Mucosa of descending colon (tissue), 3 donors: ENCODE results near the gene RAPGEF5. TPM values are rescaled to one million over a fixed set of nuclear protein-coding genes. Genes with fewer than 3 reads are reported as not detected.

Source experiments
- ATAC-seq: fragments of 200-7000 bp; cut with Tn5 transposase; one replicate; pipeline ENCODE4 v1.9.1; 2020; ENCODE audit warnings: mild to moderate bottlenecking, moderate library complexity
- DNase-seq, 3 donors: peaks; one replicate each; pipeline ENCODE4 v3.0.0-alpha.2; 2020
- H3K36me3 ChIP-seq: fragments of 200-600 bp; one replicate; pipeline ENCODE4 v1.8.0; 2021; ENCODE audit warnings: low read depth, mild to moderate bottlenecking
- H3K4me1 ChIP-seq: fragments of 200-600 bp; one replicate; pipeline ENCODE4 v1.8.0; 2021; ENCODE audit warnings: low read depth, mild to moderate bottlenecking
- H3K4me3 ChIP-seq: fragments of 200-600 bp; one replicate; pipeline ENCODE4 v1.8.0; 2021; ENCODE audit warnings: mild to moderate bottlenecking
- H3K9me3 ChIP-seq: fragments of 200-600 bp; one replicate; pipeline ENCODE4 v1.8.0; 2021; ENCODE audit warnings: mild to moderate bottlenecking
- CTCF ChIP-seq: fragments of 200-600 bp; IDR thresholded peaks from one replicate; pipeline ENCODE4 v1.8.0; 2022; ENCODE audit warnings: antibody characterized with exemption, mild to moderate bottlenecking
- intact Hi-C, 2 donors: fragments of 100-400 bp; cut with DNase I in 1 of 2; cut with micrococcal nuclease in 1 of 2; formaldehyde crosslinking; loops; one replicate each; pipeline versions ENCODE4 v1.11.0 to v1.11.1; 2022; cut with DNase I, micrococcal nuclease
- long read RNA-seq, 2 donors: library from polyadenylated mRNA; unstranded; transcript quantifications; one replicate each; pipeline ENCODE4 v2.0.0, GENCODE V29; 2019 to 2021
- total RNA-seq, 3 donors: library from RNA; stranded (reverse); fragmentation: NEBNext Ultra II Directional in 2 of 3; extraction: Animal tissue kit (Norgen Biotek cat#: 25700) in 2 of 3; gene quantifications; one replicate each; pipeline versions ENCODE4 v1.2.1 to v1.2.4, GENCODE V29; 2021 to 2023
- donor health status: DM: no; HTN: no; CAD: no; lungs with moderate emphysema.
- donor health status: DM: no; HTN: no; CAD: no.
- donor health status: DM: no; HTN: yes; CAD: no.

Gene RAPGEF5
- total RNA-seq: 10 to 100 TPM; 34.7 to 87.8 (median 59.5) TPM
- long read RNA-seq, donor 1, full-length matches to known transcripts: 1 of 5 reads
- long read RNA-seq, donor 1, partial matches to known transcripts: 3 of 5 reads
- long read RNA-seq, donor 1, other reads (novel, unspliced or antisense): 1 of 5 reads
- long read RNA-seq, donor 2, partial matches to known transcripts: 2 of 5 reads
- long read RNA-seq, donor 2, other reads (novel, unspliced or antisense): 3 of 5 reads

- peak; percentile 77 to 84 (median 80) for DNase-seq
- Histone ChIP-seq H3K36me3 (no peaks in the 10 kb centered on the region), H3K4me1 (peaks cover 12% of the 10 kb centered on the region), H3K4me3 (peak within 1 kb of the TSS; percentile 61), H3K9me3 (no peaks in the 10 kb centered on the region)
- peak; percentile 84 for ATAC-seq
- no peak for TF ChIP-seq CTCF
- intact Hi-C loops: no loop called here
Observed at GRCh38 chr7:22356701-22357310, at the start of gene RAPGEF5. TSS of gene RAPGEF5 (minus strand) at chr7:22357154. CDS start at chr7:22357060, 94 bp downstream.

- ATAC-seq: no peak
- Histone ChIP-seq H3K4me1 (no peaks in the 10 kb centered on the region), H3K36me3 (no peaks in the 10 kb centered on the region), H3K4me3 (no peak overlapping the region), H3K9me3 (no peaks in the 10 kb centered on the region)
- DNase-seq: no peak
- no peak for TF ChIP-seq CTCF
- intact Hi-C loops: no loop called here
Observed at GRCh38 chr7:22406715-22407114, 49.8 kb upstream of the RAPGEF5 start.

DNA sequence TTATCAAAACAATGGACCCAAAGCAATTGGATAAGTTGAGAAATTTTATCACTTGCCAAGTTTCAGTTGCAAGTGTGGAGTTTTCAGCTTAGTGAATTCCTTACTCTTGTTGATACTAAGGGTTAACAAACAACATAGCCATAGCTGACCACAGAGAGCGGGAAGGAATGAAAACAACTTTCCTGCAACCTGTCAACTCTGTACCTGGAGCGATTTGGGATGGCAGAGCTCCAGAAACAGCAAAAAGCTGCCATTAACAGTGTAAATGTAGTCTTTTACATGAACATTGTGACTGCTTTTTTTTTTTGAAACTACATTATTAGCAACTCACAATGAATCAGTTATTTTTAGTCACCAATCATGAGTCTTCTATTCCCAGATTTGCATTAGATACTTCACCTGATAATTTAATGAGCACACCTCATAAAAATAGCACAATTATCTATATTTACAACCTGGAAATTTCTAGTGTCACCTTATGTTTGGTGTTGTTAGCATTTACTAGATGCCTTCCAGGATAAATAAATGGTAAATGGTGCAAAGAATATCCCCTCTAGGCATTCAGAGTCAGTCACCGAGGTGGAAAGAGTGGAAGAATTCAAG, 47.6 kb upstream of the RAPGEF5 start:
- Histone ChIP-seq H3K4me3 (no peak overlapping the region), H3K9me3 (no peaks in the 10 kb centered on the region), H3K4me1 (no peaks in the 10 kb centered on the region), H3K36me3 (no peaks in the 10 kb centered on the region)
- no peak for DNase-seq
- intact Hi-C loops: no loop called here
- ATAC-seq: no peak
- no peak for TF ChIP-seq CTCF

DNA sequence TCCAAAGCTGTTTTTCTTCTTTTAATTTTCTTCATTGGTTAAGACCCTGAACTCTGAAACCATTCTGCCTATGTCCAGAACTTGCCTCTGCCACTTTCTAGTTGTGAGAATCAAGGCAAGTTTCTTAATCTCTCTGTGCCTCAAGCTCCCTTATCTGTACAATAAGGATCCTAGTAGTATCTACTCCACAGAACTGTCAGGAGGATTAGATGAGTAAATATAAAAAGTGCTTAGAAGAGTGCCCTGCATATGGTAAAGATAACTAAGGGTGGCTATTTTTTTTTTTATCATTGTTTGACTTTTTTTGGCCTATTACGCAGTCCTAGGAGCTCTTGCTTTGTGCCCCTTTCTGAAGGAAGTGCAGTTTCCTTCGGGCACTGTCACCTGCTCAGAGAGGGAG, 46.4 kb upstream of the RAPGEF5 start:
- Histone ChIP-seq H3K4me1 (no peaks in the 10 kb centered on the region), H3K36me3 (no peaks in the 10 kb centered on the region), H3K9me3 (no peaks in the 10 kb centered on the region), H3K4me3 (no peak overlapping the region)
- intact Hi-C loops: no loop called here
- TF ChIP-seq CTCF: no peak
- ATAC-seq (no peak), DNase-seq (no peak)

DNA sequence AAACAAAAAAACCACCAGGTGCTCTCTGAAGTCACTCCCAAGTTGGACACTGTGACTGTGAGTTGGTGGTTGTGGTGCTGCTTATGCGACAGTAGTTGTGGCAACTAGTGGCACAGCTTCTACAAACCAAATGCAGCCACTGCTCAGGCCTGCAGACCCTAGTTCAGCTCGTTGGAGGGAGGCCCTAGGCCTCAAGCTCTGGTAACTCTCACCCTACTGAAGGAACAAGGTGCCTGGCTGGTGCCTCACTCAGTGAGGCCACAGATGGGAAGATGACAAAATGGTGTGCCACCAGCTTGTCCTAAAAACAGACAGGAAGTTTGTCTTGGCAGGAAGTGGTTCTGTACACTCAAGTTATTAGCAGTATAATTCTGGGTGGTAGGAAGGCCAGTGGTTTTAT, 45.3 kb upstream of the RAPGEF5 start:
- no peaks in the 10 kb centered on the region for H3K36me3 ChIP-seq
- no peak for TF ChIP-seq CTCF
- peak; percentile 11 for ATAC-seq
- no peaks in the 10 kb centered on the region for H3K4me1 ChIP-seq
- H3K4me3 ChIP-seq: no peak overlapping the region
- no peak for DNase-seq
- intact Hi-C loops: no loop called here
- H3K9me3 ChIP-seq: no peaks in the 10 kb centered on the region
